Parathyroid adenoma (tissue), 2 donors: ENCODE measurements around the gene MYBPC2.

Experiments
- H2AFZ ChIP-seq: fragments of 300-600 bp; sonication (generic); one replicate; pipeline ENCODE4 v1.7.0; 2017; ENCODE audit warnings: antibody characterized with exemption, mild to moderate bottlenecking
- H3K27ac ChIP-seq: fragments of 300-600 bp; sonication (generic); one replicate; pipeline ENCODE4 v1.7.0; 2017
- H3K27me3 ChIP-seq: fragments of 300-600 bp; sonication (generic); one replicate; pipeline ENCODE4 v1.7.0; 2017; ENCODE audit warnings: low read length; ENCODE audit not compliant: control insufficient read depth, insufficient read depth
- H3K36me3 ChIP-seq: fragments of 300-600 bp; sonication (generic); one replicate; pipeline ENCODE4 v1.7.0; 2017; ENCODE audit warnings: low read length; ENCODE audit not compliant: control insufficient read depth, insufficient read depth
- H3K4me1 ChIP-seq: fragments of 300-600 bp; sonication (generic); one replicate; pipeline ENCODE4 v1.7.0; 2017; ENCODE audit warnings: control low read depth
- H3K4me2 ChIP-seq: fragments of 300-600 bp; sonication (generic); one replicate; pipeline ENCODE4 v1.7.0; 2017; ENCODE audit warnings: low read length
- H3K4me3 ChIP-seq: fragments of 300-600 bp; sonication (generic); one replicate; pipeline ENCODE4 v1.7.0; 2017; ENCODE audit warnings: low read depth, low read length
- H3K79me2 ChIP-seq: fragments of 300-600 bp; sonication (generic); one replicate; pipeline ENCODE4 v1.7.0; 2017; ENCODE audit warnings: control low read depth
- H3K9ac ChIP-seq: fragments of 300-600 bp; sonication (generic); one replicate; pipeline ENCODE4 v1.7.0; 2017; ENCODE audit warnings: mild to moderate bottlenecking
- H3K9me3 ChIP-seq: fragments of 300-600 bp; sonication (generic); one replicate; pipeline ENCODE4 v1.7.0; 2017; ENCODE audit warnings: low read length; ENCODE audit not compliant: control insufficient read depth
- CTCF ChIP-seq: fragments of 300-600 bp; sonication (generic); IDR thresholded peaks from one replicate; pipeline ENCODE4 v1.7.0; 2017; ENCODE audit warnings: antibody characterized with exemption, mild to moderate bottlenecking
- donor health status: primary hyperparathyroidism.

Gene MYBPC2

GRCh38 chr19:50402544-50403301 lies 30.0 kb upstream of the MYBPC2 start:
- no peak overlapping the region for H3K9ac ChIP-seq
- no peaks in the 10 kb centered on the region for H3K79me2 ChIP-seq
- TF ChIP-seq CTCF: no peak
- no peaks in the 10 kb centered on the region for H3K4me1 ChIP-seq
- H3K4me3 ChIP-seq: no peak overlapping the region
- H3K27me3 ChIP-seq: no peaks in the 10 kb centered on the region
- H3K36me3 ChIP-seq: no peaks in the 10 kb centered on the region
- no peak overlapping the region for H3K4me2 ChIP-seq
- no peak overlapping the region for H3K27ac ChIP-seq
- H3K9me3 ChIP-seq: no peaks in the 10 kb centered on the region
- H2AFZ ChIP-seq: no peak overlapping the region

GRCh38 chr19:50406156-50406820 lies 26.4 kb upstream of the MYBPC2 start:
- Histone ChIP-seq H3K27me3 (no peaks in the 10 kb centered on the region), H3K9me3 (no peaks in the 10 kb centered on the region), H3K79me2 (no peaks in the 10 kb centered on the region), H3K9ac (no peak overlapping the region), H3K4me3 (no peak overlapping the region), H3K36me3 (no peaks in the 10 kb centered on the region), H2AFZ (no peak overlapping the region), H3K4me1 (no peaks in the 10 kb centered on the region), H3K4me2 (no peak overlapping the region), H3K27ac (no peak overlapping the region)
- TF ChIP-seq CTCF: no peak

GRCh38 chr19:50406829-50407228 lies 25.9 kb upstream of the MYBPC2 start:
- H3K9ac ChIP-seq: no peak overlapping the region
- no peaks in the 10 kb centered on the region for H3K79me2 ChIP-seq
- no peaks in the 10 kb centered on the region for H3K36me3 ChIP-seq
- H3K4me1 ChIP-seq: no peaks in the 10 kb centered on the region
- no peaks in the 10 kb centered on the region for H3K27me3 ChIP-seq
- H3K4me3 ChIP-seq: no peak overlapping the region
- no peak overlapping the region for H2AFZ ChIP-seq
- no peak for TF ChIP-seq CTCF
- no peak overlapping the region for H3K4me2 ChIP-seq
- no peak overlapping the region for H3K27ac ChIP-seq
- H3K9me3 ChIP-seq: no peaks in the 10 kb centered on the region

- Histone ChIP-seq H3K27me3 (no peaks in the 10 kb centered on the region), H2AFZ (no peak overlapping the region), H3K4me1 (no peaks in the 10 kb centered on the region), H3K79me2 (no peaks in the 10 kb centered on the region), H3K27ac (no peak overlapping the region), H3K9me3 (no peaks in the 10 kb centered on the region), H3K36me3 (no peaks in the 10 kb centered on the region), H3K4me2 (no peak overlapping the region), H3K9ac (no peak overlapping the region), H3K4me3 (no peak overlapping the region)
- TF ChIP-seq CTCF: no peak
Observed at GRCh38 chr19:50409347-50409746, 23.3 kb upstream of the MYBPC2 start.
